ENCODE measurements around the gene WLS.

The WLS gene

DNA sequence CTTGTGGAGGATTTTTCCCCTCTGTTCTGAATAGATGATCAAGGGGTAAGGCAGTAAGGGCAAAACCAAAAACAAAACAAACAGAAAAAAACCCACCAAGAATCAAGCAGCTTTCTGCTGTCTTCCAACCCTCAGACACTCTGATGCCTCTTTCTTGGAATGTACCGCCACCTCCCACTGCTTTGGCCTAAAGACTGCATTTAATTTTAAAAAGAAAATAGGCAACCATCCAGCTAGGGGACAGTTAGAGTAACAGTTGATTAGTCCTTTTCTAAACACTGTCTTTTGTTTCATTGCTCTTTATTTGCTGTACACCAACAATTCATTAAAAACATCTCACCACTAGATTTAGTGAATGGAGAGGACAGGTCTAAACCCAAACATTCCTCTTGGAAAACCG lies 21.5 kb downstream of the WLS start:
- ATAC-seq = no peak

GRCh38 chr1:68210027-68210426 lies 22.3 kb downstream of the WLS start:
- no peak for ATAC-seq
- no peak for TF ChIP-seq BACH2 (CRISPR knock-in tag; IDR thresholded peaks at IDR 0.05; ENCODE audit: borderline replicate concordance)
- TF ChIP-seq TCF4 (CRISPR knock-in tag; IDR thresholded peaks at IDR 0.05; ENCODE audit: borderline replicate concordance) = no peak
- TF ChIP-seq ZFP3 (CRISPR knock-in tag; IDR thresholded peaks at IDR 0.05) = no peak
- TF ChIP-seq CREB5 (CRISPR knock-in tag; IDR thresholded peaks at IDR 0.05; ENCODE audit: low read depth) = no peak
- TF ChIP-seq ISL1 (CRISPR knock-in tag; IDR thresholded peaks at IDR 0.05) = no peak
- TF ChIP-seq PPARA (CRISPR knock-in tag; IDR thresholded peaks at IDR 0.05; ENCODE audit: borderline replicate concordance) = no peak
- no peak for TF ChIP-seq POU6F1 (CRISPR knock-in tag; IDR thresholded peaks at IDR 0.05; ENCODE audit: borderline replicate concordance, low read depth)
- no peak for TF ChIP-seq ZNF565 (CRISPR knock-in tag; conservative IDR thresholded peaks at IDR 0.05; ENCODE audit: low read depth)
- no peak for TF ChIP-seq GLIS3 (CRISPR knock-in tag; IDR thresholded peaks at IDR 0.05)
- TF ChIP-seq OSR1 (CRISPR knock-in tag; IDR thresholded peaks at IDR 0.05) = no peak
- TF ChIP-seq ZC3H10 (CRISPR knock-in tag; IDR thresholded peaks at IDR 0.05) = no peak
- TF ChIP-seq RARB (CRISPR knock-in tag; IDR thresholded peaks at IDR 0.05) = no peak
- no peak for TF ChIP-seq ESRRG (CRISPR knock-in tag; IDR thresholded peaks at IDR 0.05)
- TF ChIP-seq TOX (CRISPR knock-in tag; IDR thresholded peaks at IDR 0.05; ENCODE audit: borderline replicate concordance) = no peak

More for the DNA sequence above, 21.5 kb downstream of the WLS start:
- TF ChIP-seq BACH2 (CRISPR knock-in tag; IDR thresholded peaks at IDR 0.05; ENCODE audit: borderline replicate concordance) (no peak), ZNF70 (CRISPR knock-in tag; IDR thresholded peaks at IDR 0.05) (no peak), CSDC2 (CRISPR knock-in tag; IDR thresholded peaks at IDR 0.05) (no peak), ESRRG (CRISPR knock-in tag; IDR thresholded peaks at IDR 0.05) (no peak), ZNF565 (CRISPR knock-in tag; conservative IDR thresholded peaks at IDR 0.05; ENCODE audit: low read depth) (no peak), POU6F1 (CRISPR knock-in tag; IDR thresholded peaks at IDR 0.05; ENCODE audit: borderline replicate concordance, low read depth) (no peak), ZFP30 (CRISPR knock-in tag; IDR thresholded peaks at IDR 0.05) (no peak), RARB (CRISPR knock-in tag; IDR thresholded peaks at IDR 0.05) (no peak), CREB5 (CRISPR knock-in tag; IDR thresholded peaks at IDR 0.05; ENCODE audit: low read depth) (no peak), PATZ1 (CRISPR knock-in tag; IDR thresholded peaks at IDR 0.05; ENCODE audit: borderline replicate concordance) (no peak), ZFP3 (CRISPR knock-in tag; IDR thresholded peaks at IDR 0.05) (no peak)
- TF ChIP-seq, protein P1, sequence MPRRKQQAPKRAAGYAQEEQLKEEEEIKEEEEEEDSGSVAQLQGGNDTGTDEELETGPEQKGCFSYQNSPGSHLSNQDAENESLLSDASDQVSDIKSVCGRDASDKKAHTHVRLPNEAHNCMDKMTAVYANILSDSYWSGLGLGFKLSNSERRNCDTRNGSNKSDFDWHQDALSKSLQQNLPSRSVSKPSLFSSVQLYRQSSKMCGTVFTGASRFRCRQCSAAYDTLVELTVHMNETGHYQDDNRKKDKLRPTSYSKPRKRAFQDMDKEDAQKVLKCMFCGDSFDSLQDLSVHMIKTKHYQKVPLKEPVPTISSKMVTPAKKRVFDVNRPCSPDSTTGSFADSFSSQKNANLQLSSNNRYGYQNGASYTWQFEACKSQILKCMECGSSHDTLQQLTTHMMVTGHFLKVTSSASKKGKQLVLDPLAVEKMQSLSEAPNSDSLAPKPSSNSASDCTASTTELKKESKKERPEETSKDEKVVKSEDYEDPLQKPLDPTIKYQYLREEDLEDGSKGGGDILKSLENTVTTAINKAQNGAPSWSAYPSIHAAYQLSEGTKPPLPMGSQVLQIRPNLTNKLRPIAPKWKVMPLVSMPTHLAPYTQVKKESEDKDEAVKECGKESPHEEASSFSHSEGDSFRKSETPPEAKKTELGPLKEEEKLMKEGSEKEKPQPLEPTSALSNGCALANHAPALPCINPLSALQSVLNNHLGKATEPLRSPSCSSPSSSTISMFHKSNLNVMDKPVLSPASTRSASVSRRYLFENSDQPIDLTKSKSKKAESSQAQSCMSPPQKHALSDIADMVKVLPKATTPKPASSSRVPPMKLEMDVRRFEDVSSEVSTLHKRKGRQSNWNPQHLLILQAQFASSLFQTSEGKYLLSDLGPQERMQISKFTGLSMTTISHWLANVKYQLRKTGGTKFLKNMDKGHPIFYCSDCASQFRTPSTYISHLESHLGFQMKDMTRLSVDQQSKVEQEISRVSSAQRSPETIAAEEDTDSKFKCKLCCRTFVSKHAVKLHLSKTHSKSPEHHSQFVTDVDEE (CRISPR knock-in tag; IDR thresholded peaks at IDR 0.05) = no peak
